Stimulated activated CD4-positive, alpha-beta T cell treated with anti-CD3 and anti-CD28 coated beads, Interleukin-4, amount 100 ng/mL, for 24 hours (primary cell): ENCODE results near the gene ADAMTS8.

Source experiments
- DNase-seq: peaks from one replicate; pipeline ENCODE4 v3.0.0-alpha.2; 2020

ADAMTS8 gene

DNA sequence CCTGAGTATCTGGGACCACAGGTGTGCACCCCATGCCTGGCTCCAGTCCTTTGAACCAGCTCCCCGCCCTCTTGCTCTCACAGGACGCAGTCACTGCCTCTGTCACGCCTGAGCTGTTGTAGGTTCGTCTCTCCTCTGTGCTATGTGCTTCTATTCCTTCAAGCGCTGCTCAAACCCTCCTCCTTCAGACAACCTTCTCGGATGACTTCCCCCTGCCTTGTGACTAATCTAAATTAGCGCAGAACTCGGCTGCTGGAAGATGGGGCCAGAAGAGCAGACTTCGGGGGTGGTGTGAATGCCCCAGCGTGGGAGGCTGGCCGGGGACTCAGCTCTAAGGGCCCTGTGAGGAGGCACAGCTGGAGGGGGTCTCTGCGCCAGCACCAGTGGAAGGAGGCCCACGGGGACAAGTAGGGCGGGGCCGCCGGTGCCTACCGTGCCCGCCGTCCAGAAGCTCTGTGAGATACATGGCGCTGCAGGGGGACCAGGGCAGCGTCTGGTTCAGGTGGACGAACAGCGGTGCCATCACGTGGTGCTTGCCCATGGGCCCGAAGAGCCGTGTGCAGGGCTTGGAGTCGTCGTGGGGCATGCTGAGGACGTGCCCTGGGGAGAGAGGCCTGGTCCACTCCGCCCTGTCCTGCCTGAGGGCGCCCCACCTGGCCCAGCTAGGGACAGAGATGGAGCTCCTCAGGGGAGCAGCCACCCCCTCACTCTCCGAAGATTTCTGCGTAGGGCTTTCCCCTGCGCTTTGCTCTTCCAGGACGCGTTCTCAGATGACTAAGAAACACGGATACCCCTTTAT, 12.5 kb downstream of the ADAMTS8 start:
- DNase-seq, result no peak

DNA sequence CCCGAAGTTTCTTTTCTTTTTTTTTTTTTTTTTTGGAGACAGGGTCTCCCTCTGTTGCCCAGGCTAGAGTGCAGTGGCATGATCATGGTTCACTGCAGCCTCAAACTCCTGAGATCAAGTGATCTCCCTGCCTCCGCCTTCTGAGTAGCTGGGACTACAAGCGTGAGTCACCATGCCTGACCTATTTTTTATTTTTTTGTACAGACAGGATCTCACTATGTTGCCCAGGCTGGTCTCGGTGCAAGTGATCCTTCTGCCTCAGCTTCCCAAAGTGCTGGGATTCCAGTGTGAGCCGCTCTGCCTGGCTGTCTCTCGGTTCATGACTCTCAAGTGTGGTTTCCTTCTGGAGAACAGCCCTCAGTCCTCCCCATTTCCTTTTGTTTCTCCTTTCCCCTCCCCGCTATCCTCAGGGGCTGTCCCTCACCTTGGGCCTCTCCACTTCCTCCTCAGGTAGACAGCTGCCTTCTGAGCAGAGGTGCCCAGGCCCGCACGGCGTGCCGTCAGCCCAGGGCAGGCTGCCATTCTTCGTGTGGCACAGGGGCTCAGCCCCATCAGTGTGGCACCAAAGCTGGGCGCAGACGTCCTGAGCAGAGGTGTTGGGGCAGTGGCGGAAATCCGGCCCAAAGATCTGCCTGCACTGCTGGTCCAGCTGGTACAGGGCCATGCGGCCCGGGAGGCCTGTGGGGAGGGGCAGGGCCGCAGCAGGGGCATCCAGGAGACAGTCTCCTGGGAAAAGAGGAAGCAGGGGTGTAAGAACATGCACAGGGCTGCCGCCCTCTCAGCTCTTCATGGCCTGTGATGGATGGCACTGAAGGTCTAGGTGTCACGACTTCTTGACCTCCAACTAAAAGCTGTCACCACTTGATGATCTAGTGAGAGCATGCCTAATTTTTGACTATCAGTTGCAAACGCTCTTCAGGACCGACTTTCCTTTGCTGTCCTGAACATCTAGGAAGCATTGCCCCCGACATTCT, 14.0 kb downstream of the ADAMTS8 start:
- no peak for DNase-seq

DNA sequence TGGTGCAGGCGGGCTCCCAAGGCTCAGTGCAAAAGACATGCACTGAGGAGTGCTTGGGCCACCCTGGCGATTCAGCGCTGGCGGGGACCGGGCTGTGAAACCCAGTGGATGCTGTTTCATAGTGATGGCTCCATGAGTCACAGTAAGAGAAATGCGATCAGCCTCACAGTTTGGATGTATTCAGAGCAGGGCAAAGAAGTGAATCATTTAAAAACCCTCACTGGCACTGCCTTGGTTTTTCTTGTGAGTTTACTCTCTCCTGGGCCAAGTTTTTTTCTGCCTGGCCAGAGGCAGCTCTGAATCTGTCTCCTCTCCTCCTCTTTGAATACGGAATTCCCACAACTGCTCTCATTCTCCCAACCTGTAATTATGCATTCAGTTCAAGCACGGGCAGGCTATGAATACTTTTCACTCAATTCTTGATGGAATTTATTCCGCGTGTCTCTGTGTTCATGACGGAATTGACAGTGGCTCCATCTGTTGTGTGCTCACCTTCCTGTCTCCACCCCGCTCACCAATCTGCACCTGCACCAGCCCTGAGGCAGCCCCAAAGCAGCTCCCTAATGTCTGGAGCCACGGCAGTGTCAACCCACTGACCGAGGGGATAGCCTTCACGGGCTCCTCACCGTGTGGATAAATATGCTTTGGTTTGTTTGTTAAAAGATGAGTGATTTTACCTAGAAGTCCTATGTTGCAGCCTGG, 14.9 kb downstream of the ADAMTS8 start:
- no peak for DNase-seq

DNA sequence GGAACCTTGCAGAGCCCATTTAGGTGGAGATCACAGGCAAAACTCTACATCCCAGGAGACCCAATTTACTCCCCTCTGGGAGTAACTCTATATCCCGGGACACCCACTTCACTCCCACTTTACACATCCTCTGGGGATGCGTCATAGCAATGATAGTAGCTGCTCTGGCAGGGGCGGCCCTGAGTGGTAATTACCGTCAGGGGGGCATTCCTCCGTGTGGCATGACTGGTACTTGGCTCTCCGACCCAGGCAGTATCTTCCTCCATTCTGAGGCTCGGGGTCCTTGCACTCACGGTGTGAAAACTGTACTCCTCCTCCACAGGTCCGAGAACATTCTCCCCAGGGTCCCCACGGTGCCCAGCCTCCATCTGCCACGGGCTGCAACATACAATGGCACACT, 17.2 kb downstream of the ADAMTS8 start:
- DNase-seq, result no peak

DNA sequence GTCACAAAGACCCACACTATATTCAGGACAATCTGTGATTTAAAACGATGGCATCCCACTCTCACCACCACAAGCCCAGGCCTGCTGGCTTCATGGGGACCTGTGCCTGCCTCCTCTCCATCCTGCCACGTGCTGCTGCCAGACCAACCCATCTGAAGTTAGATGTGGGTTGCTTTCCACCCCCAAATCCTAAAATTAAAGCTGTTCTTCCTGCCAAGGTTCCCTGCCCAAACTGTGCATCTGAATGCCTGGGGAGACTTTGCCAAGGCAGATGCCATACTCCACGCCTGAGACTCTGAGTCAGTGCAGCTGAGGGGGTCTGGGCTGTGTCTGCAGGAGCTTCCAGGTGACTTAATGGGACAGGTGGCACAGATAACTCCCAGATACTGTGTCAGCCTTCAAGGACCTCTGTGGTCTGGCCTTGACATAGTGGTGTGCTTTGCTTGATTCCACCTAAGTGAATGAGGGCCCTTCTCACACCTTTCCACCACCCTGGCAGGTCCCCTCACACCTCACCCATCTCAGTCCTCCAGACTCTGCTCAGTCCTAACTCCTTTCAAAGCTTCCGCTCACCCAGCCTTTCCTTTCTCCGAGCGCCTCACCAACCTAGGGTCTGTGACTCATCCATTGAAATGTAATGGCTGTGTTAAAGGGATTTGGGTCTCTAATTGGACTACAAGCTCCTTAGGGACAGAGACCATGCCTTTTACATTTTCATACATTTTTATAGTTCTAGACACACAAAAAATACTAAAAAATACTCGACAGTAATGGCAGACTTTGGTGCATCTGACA, 18.6 kb downstream of the ADAMTS8 start:
- DNase-seq, result no peak

DNA sequence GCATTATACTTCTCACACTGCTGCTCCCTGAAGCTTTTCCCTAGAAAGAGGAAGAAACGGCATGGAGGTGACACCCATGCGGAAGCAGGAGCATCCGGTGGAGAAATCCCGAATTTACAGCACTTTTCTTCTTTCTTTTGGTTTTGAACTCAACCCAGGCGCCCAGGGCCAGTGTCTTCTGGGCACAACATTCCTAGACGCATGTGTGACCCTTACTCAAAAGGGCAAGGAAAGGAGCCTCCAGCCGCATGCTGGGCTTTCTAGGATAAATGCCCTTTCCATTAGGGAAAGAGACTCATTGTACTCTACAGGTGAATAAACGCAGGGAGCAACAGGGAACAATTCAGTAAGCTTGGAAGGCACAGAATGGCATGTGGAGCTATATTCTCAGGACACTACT, 19.5 kb downstream of the ADAMTS8 start:
- no peak for DNase-seq

DNA sequence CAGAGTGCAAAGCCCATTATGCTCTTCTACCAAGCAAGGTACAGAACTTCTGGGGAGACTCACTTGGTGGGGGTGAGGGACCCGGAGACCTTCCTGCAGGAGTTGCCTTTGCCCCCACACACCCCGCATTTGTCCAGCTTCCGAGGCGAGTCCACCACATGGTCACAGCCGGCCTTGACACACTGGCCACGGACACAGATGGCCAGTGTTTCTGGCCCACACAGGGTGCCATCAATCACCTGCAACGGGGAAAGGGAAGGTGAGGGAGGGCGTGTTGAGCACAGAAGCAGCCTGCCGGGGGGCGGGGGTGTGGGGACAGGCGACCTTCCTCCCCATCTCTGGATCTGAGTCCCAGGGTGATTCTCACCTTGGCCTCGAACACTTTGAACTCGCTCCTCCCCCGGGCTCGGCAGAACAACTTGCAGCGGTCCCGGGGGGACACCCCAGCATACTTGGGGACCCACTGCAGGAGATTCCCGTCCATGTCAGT, 20.0 kb downstream of the ADAMTS8 start:
- no peak for DNase-seq

DNA sequence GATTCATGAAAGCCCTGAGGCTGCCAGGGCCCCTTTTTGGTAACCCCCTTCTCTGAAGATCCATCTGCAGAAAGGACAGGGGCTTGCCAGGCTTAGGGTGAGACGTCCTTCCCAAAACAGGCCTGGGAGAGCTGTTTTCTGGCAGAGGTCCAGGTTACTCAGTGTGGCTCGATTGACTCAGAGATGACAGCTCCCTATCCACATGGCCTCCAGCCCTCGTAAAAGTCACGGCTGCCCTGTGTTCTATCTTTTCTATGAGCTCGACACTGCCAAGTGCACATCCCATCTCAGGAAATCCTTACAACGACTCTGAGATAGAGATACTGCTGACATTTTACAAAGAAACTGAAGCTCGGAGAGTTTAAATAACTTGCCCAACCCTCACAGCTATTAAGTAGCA, 20.4 kb downstream of the ADAMTS8 start:
- no peak for DNase-seq

DNA sequence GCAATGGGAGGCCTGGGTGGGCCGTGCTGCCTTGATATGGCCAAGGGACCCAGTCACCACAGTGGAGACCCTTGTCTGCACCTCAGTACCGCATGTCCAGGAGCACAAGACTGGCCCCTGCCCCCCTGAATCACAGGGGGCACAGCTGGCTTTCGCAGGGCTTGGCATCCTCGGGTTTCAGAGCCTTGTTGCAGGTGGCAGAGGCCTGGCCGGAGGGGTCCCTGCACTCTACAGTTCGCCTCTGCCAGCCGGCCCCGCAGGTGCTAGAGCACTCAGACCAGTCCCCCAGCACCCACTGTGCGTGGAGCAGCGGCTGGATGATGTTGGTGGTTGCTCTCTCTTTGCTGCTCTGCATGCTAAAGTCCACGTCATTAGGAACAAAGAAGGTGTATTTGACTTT, 23.0 kb downstream of the ADAMTS8 start:
- no peak for DNase-seq

DNA sequence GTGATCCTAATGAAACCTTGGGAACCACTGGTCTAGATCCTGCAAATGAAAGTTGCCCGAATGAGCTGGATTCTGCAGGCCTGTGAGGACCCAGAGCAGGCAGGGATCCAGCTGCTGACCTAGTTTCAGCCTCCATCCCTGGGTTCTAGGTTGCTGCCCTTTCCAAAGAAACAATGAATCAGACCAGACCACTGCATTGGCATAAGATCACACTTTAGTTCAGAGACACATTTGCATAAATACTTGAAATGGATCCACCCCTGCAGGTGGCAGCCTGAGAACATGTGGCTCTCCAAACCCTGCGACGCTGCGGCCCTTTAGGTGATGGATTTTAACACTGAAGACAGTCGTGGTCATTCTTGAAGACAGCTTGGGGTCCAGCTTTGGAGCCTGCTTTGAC, 23.7 kb downstream of the ADAMTS8 start:
- DNase-seq, result no peak

DNA sequence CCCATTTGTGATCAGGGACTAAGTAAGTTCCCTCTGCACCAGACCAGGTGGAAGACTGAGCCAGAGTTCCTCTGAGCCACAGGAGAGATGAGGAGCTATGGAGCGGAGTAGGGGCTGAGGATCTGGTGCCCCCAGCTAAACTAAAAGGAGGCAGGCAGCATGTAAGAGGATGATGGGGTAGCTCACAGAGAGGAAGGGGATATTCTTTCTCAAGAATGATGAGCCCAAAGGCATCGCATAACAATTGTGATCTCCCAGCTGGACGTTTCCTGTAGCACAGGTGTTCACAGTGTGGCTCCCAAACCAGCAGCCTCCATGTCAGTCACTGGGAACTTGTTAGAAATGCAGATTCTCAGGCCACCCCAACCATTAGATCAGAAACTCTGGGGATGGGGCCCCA, 24.4 kb downstream of the ADAMTS8 start:
- no peak for DNase-seq

DNA sequence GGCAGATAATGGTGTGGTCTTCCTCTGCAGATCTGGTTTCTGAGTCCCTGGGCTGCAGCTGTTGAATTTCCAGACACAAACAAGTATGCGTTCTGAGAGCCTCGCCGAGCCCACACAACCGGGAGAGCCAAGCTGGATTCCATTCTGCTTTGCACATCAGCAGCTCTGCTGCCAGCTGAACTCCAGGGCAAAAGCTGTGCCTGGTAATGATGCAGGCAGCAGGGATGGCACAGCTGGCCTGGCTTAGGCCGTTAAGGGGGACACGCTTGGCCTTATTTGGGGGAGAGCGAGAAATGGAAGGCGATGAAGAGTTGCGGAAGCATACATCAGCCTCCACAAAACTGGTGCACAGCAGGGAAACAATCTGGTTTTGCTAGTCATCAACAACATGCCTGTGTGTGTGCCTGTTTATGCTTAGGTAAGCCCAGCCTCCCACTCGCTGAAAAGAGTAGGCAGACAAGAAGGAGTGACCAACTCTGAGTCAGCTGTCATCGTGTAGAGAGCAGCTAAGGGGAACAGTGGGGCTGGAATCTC, 25.1 kb downstream of the ADAMTS8 start:
- no peak for DNase-seq

DNA sequence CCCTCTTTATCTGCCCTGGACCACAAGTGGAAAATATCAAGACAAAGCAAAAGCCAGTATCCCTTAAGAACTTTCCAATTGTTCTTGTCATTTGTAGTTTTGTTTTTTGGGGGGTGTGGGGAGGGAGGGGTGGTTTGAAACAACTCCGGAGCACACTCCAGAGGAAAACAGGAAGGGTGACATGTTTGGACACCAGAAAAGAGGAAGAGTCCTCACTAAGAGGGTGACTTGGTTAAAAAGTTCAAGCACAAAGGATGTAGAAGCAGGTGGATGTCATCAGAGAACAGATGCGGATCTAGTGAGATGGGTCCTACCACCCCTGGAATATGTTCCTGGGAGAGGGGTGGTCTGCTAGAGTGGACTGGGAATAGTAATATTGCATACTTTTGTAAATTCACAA, 25.8 kb downstream of the ADAMTS8 start:
- no peak for DNase-seq

DNA sequence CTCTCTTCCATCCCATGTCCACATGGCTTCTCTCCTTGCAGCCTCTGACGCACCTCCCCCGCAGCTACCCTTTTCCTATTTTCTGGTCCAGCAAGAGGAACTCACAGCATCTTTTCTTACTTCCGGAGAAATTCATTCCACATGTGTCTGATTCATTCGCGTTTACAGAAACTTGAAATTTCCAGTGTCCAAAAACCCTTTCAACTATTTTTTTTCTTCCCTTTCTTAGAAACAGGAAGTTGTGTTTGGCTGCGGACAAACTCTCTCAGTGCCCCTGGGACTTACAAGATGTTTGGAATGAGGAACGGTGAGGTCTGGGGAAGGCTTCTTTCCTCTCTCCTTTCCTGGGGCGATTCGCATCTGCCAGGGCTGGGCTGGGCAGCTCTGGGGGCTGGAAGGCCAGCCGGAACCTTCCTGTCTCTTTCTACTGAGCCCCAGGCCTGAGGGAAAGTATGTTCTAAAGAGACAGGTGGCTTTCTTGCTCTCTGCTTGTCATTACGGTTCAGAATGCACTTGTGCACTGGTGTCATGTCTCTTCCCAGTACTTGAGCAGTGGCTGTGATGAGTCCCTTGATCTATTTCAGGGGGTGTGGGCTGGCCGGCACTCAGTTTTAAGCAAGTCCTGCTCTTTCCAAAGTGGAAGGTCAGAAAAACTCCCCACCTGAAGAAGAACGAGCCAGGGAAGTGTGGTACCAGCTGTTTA, 27.5 kb downstream of the ADAMTS8 start:
- no peak for DNase-seq

DNA sequence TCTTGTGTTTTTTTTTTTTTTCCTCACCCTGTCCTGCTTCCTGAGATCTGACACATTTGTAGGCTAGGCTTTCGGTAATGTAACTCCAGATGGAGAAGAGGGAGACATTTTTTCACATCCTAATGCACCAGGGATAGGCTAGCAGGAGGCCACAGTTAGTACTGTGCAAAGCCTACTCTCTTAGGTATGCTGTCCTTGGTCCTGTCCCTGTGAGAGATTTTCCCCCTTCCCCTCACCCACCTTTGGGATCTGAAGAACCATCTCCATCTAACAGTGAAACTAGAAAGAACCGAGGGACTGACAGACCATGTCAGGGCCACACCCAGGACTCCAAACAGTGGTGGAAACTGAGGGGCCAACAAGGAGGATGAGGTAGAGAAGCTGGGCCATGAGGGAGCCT, 29.2 kb downstream of the ADAMTS8 start:
- DNase-seq, result no peak

DNA sequence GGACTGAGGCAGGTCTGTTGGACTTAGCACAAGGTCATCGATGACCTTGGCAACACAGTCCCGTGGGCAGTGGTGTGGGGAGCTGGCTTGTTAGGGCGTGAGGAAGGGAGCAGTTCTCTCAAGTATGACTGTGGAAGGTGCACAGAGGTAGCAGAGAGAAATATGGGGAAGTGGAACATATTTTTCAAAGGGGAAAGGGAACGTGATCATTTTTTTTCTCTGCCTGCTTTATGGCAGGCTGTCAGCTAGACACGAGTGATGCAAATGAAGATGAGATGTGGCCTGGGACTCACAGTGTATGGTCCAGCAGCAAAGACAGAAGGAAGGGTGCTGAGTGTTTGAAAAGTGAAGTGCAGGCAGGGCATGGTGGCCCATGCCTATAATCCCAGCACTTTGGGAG, 30.6 kb downstream of the ADAMTS8 start:
- no peak for DNase-seq

DNA sequence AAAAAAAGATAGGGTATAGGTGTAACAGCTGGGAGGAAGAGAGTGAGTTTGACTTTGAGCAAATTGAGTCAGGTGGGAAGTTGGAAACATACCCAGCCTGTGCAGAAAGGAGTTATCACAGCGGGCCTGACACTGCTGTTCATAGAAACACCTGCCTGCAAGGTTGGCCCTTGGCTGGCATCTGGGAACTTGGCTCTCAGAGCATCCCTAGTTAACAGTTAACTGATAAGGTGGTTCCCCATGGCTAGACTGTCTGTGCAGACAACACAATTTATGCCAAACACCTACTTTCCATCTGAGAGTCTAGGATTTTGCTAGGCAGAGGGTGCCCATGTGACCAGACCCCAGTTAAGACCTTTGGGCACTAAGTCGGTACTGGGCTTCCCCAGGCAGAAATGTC, 31.4 kb downstream of the ADAMTS8 start:
- no peak for DNase-seq

DNA sequence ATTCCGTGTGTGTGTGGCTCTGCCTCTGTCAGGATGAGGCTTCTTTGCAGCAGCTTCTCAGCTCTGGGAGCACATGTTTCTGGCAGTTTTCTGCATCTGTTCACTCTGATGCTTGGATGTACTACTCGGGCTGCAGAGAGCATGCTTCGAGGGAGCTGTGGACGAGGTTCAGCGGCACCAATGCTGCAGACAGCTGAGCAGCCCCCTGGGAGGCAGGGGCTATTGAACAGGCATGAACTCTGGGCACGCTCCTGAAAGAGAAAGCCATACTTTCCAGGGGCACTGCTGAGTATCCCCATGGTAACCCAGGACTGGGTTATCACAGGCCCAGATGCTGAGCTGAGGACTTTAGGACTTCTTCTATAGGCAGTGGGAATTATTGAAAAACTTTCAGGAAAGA, 33.8 kb downstream of the ADAMTS8 start:
- DNase-seq, result no peak

DNA sequence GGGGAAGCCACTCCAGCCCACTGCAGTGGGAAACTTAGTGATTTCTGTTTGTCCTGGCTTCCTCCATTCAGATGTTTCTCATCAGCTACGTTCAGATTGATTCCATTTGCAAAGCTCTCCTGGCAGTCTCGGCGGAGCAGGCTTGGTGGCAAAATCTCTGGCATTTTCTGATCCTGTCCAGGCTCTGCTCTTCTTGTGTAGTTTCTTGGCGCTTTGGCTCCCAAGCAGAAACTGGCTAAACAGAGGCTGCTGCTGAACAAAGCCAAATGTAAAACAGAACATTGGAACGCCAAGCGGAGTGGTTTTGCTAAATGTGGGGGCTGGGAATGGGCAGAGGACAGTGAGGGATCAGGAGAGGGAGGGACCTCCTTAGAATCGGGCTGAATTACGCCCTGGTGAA, 36.7 kb downstream of the ADAMTS8 start:
- DNase-seq, result no peak

DNA sequence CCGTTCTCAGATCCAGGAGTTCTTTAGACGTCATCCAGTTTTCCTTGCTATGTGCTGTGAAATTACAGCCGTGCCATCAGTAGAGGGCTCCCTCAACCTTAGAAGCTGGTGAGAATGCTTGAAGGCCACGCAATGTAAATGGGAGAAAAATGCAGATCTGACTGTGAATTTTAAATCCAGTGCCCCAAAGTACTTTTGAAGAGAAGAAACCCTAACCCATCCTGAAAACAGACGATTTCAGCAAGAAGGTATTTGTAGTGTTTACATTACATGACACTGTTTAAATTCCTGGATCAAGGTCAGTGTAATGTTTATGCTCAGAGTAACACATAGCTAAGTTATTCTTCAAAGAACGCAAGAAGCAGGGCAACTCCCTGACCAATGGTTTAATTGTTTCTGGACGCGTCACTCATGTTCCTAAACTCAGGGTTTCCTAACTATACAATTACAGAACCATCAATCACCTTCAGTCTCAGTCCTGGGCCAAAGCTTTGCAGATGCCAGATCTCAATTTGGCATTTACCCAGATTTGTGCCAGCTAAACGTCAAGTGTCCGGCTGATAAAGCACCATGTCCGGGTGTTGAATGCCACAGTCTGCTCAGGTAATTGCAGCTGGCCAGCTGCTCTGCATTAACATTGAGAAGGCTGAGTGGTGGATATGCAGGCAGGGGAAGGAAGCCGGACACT, 38.2 kb downstream of the ADAMTS8 start:
- no peak for DNase-seq
